GM18951 (cell line): ENCODE results near the gene ALPI.
"Not testable (repeated sequence)": the region's sequence is repeated elsewhere in the genome, so short reads cannot be mapped to it uniquely, and the experiment has no call there.

Source experiments
- POLR2A ChIP-seq: IDR thresholded peaks from 4 replicates; pipeline ENCODE4 v1.6.1; 2011; ENCODE audit warnings: mild to moderate bottlenecking; ENCODE audit not compliant: insufficient read length, insufficient read depth; ENCODE audit errors: extremely low read depth
- in situ Hi-C: fragments of 300-500 bp; cut with MboI; formaldehyde crosslinking; loops from one replicate; pipeline ENCODE4 v1.12.0; 2022; ENCODE audit warnings: low sequenced_read_pairs, mixed read lengths, inconsistent platforms; ENCODE audit not compliant: unreplicated experiment

The ALPI gene

DNA sequence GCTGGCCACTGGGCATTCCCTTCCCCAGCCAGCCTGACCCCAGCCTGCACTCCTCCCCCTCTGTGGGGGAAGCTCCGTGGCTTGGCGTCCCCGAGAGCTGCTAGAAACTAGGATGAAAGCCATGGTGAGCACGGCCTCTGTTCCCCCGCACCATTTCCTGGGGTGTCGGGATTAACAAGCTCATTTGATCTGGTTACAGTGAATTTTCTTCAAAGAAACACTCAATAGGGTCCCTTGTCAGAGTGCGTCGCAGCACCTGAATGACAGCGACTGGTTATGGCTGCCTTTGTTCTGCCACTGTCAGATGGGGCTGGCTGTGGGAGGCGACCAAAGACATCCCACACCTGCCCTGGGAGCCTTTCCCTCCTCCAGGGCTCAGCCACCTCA, 7.7 kb upstream of the ALPI start:
- in situ Hi-C loops: loop anchor here (10.0 kb wide), 1 partner anchor 67 kb away; no protein-coding TSS in a partner anchor

DNA sequence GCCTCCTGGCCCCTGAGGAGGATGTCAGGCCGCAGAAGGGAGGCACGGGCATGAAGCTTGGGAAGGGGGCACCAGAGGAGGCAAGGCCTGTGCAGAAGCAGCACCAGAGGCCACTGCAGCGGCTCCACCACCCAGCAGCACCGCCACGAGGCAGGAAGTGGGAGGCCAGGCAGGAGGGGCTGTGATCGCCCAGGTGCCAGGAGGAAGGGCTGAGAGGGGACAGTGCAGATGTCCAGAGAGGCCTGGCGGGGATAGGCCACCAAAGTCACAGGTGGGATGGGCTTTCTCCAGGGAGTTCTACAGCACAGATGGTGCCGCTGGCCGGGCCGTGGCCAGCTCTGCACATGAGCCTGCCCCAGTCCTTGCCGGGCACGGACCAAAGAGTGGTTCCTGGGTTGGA, 6.0 kb upstream of the ALPI start:
- in situ Hi-C loops: loop anchor here (10.0 kb wide), 1 partner anchor 65 kb away; no protein-coding TSS in a partner anchor
- no peak for TF ChIP-seq POLR2A

More for the DNA sequence above, 7.7 kb upstream of the ALPI start:
- TF ChIP-seq POLR2A: no peak

DNA sequence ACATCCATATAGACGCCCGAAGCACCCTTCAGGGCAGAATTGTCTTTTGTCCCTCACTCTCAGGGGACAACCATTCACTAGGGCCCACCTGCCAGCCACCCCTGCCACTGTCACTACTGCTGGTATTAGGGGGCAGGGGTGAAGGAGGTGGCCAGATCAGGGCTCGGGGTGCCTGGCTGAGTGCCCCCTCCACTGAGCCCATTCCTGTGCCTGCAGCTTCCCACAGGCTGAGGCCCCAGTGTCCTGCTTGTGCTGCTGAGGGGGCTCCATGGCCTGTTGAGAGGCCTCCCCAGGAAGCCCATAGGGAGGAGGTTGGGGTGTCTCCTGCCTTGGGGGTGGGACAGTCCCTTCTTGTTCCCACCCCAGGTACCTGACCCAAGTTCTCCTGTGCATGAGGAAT, 4.3 kb upstream of the ALPI start:
- in situ Hi-C loops: not testable (repeated sequence)

DNA sequence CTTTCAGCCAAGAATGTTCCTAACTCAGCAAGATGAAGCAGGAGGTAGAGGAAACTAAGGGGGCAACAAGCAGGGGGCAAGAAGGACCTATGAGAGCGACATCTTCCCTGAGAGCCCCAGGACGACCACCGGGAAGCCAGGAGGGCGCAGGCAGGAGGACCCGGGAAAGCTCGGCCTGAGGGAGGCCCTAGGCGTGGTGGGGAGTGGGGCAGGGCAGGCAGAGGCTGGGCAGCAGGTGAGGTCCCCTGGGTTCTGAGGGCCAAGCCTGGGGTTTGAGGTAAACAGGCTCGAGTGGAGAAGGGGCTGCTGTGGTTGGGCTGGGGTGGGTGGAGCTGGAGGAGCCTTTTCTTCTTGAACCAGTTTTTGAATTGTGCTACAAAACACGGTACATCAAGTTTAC, 1.3 kb upstream of the ALPI start:
- in situ Hi-C loops: no loop called here
- no peak for TF ChIP-seq POLR2A

DNA sequence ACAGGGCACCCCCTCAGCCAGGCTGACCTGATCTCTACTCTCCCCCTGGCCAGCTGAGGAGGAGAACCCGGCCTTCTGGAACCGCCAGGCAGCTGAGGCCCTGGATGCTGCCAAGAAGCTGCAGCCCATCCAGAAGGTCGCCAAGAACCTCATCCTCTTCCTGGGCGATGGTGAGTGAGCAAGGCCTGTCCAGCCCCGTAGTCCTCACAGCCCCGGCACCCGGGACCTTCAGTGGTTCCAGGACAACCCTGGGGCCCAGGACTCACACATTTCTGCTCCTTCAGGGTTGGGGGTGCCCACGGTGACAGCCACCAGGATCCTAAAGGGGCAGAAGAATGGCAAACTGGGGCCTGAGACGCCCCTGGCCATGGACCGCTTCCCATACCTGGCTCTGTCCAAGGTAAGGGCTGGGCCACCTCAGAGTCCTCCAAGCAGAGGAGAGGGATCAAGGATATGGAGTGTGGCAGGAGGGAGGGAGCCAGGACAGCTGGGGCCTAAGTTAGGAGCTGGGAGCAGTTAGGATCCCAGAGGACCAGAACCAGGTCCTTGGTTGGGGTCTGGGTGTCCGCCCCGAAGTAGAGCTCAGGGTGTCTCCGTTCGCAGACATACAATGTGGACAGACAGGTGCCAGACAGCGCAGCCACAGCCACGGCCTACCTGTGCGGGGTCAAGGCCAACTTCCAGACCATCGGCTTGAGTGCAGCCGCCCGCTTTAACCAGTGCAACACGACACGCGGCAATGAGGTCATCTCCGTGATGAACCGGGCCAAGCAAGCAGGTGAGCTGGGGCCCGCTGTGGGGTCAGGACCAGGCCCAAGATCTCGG, 555 bp downstream of the ALPI start:
- in situ Hi-C loops: no loop called here
- TF ChIP-seq POLR2A: no peak

DNA sequence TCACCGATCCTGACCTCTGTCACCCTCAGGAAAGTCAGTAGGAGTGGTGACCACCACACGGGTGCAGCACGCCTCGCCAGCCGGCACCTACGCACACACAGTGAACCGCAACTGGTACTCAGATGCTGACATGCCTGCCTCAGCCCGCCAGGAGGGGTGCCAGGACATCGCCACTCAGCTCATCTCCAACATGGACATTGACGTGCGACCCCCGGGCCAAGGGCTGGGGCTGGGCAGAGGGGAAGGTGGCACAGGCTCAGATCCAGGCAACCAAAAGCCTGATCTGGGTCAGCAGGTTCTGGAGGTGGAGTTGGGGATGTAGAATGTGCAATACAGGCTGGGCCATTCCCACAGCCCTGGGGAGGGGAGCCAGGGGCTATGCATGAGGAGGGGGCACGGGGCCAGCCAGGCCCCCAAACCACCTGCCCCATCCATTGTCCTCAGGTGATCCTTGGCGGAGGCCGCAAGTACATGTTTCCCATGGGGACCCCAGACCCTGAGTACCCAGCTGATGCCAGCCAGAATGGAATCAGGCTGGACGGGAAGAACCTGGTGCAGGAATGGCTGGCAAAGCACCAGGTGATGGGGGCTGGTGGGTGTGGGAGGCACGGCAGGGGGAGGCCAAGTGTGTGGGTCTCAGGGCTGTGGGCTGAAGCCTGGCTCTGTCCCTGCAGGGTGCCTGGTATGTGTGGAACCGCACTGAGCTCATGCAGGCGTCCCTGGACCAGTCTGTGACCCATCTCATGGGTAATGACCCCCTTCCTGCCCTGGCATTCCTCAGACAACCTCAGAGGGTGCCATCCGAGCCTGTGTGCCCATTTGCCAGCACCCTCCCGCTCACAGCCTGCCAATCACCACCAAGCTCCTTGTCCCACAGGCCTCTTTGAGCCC, 1.4 kb downstream of the ALPI start:
- in situ Hi-C loops: no loop called here
- no peak for TF ChIP-seq POLR2A

DNA sequence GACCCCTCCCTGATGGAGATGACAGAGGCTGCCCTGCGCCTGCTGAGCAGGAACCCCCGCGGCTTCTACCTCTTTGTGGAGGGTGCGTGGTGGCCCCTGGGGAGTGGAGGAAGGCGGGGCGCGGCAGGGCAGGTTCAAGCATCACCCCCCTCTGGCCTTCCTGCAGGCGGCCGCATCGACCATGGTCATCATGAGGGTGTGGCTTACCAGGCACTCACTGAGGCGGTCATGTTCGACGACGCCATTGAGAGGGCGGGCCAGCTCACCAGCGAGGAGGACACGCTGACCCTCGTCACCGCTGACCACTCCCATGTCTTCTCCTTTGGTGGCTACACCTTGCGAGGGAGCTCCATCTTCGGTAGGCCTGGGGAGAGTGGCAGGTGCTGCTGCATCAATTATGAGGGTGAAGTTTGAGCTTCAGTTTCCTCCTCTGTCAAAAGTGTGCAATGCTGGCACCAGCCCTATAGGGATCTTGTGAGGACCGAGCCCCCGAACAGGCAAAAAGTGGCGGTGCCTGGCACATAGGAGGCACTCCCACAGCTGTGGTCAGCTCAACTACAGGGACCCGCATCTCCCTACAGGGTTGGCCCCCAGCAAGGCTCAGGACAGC, 2.2 kb downstream of the ALPI start:
- in situ Hi-C loops: no loop called here
- TF ChIP-seq POLR2A: no peak

DNA sequence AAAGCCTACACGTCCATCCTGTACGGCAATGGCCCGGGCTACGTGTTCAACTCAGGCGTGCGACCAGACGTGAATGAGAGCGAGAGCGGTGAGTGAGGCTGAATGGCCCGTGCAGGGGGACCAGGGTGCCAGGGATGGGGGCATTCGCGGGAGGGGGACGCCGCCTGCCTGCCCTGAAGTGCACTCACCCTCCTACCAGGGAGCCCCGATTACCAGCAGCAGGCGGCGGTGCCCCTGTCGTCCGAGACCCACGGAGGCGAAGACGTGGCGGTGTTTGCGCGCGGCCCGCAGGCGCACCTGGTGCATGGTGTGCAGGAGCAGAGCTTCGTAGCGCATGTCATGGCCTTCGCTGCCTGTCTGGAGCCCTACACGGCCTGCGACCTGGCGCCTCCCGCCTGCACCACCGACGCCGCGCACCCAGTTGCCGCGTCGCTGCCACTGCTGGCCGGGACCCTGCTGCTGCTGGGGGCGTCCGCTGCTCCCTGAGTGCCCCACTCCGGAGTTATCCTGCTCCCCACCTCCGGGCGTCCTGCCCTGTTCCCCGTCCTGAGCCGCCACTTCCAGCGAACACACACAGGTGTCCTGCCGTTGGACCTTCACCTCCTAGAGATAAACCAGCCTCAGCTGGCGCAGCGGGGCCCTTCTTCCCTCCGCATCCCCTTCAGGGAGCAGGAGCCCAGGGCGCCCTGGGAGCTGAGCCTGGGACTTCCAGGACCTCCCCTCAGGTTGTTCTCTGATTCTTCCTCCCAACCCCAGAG, 2.9 kb downstream of the ALPI start:
- in situ Hi-C loops: no loop called here
- TF ChIP-seq POLR2A: no peak

DNA sequence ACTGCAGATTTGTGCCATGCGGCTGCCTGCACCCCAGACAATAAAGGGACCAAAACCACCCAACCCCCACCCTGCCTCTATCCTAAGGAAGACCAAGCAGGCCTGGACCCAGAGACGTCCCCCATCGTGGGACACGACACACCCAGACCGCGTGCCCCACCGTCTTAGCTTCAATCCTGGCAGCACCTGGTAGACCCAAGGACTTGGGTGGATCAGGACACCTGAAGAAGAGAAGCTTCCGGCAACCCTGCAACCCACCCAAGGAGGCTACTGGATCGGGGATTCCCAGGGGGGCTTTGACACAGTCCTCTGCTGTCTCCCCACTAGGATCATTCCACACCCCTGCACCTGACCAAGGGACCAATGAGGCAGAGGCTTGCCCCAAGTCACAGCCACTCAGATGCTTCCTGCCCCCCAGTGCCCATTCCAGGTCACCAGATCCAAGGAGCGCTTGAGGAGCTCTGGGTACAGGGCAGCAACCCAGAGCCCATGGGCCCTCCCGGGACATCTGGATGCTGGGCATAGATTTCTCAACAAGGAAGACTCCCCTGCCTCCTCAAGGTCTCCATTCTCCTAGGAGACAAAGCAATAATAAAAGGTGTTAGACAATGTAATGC, 3.6 kb downstream of the ALPI start:
- TF ChIP-seq POLR2A: no peak
- in situ Hi-C loops: no loop called here

DNA sequence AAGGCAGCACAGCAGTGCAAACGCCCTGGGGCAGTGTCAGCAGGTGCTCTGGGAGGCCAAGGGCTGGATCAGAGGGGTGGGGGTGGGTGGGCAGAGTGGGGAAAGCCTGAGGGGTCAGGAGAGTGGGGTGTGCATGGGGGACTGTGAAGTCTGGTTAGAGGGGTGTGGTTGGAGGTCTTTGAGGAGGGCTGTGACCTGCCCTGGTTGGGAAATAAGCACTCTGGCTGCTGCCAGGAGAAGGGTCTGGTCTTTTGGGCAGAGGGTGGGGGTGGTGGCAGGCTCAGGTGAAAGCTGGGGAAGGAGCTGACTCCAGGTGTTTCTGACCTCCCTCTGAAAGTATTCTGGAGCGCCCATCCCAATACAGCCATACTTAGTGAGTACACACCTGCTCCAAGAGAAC, 4.2 kb downstream of the ALPI start:
- no peak for TF ChIP-seq POLR2A
- in situ Hi-C loops: no loop called here

DNA sequence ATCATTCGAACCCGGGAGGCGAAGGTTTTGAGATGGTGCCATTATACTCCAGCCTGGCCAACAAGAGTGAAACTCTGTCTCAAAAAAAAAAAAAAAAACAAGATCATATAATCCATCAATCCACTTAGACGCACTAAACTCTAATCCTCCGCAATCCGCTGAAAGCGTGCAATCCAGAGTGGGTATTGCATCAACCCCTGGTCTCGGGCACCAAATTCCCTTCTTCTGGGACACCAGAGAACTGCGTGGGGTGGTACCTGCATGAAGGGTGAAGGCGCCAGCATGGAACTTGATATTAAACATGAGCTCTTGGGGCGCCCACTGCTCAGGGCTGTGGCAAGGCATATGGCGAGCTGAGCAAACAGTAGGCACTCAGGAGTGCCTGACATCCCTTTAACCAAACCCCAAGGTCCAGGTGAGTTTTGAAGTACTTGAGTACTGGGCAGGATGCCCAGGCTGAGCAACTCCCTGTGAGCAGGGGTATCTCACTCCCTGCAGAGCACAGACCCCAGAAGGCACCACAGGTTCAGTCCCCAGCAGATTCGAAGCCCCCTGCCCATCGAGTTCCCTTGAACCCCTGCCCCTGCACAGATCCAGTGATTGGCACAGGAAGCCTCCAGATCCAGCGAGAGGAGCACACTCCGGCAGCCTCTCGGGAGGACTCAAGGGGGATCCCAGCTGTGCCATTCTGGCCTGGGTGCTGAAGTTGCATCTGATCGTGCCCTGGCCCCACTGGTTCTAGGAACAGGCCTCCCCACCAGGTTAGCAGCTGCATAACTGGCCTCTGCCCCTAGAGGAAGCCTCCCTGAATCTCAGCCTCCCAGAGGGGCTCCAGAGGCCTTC, 8.0 kb downstream of the ALPI start:
- no peak for TF ChIP-seq POLR2A
- in situ Hi-C loops: no loop called here

DNA sequence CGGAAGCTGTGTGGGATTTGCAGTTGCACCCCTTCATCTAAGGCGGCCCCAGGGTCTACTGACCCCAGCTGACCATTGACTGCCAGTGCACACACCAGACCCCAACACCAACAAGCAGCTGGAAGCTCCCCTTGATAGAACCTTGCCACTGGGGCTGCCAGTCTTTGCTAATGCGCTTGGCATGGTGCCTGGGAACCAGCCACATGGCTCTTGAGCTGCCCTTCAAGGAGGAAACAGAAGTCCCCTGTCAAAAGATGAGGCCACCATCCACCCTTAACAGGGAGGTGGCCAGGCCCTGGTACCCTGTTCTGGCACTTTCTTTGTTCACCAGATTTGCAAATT, 8.6 kb downstream of the ALPI start:
- TF ChIP-seq POLR2A: no peak
- in situ Hi-C loops: no loop called here
